NCI-H1048 (cell line): ENCODE results near the gene MPP3.
A peak's percentile ranks its signal among the peaks of the same experiment; 100 is the strongest.
"Not testable (repeated sequence)": the region's sequence is repeated elsewhere in the genome, so short reads cannot be mapped to it uniquely, and the experiment has no call there.

ENCODE experiments used
- DNase-seq: peaks from one replicate; lab custom pipeline; 2025; lab: John Stamatoyannopoulos, UW

The MPP3 gene

DNA sequence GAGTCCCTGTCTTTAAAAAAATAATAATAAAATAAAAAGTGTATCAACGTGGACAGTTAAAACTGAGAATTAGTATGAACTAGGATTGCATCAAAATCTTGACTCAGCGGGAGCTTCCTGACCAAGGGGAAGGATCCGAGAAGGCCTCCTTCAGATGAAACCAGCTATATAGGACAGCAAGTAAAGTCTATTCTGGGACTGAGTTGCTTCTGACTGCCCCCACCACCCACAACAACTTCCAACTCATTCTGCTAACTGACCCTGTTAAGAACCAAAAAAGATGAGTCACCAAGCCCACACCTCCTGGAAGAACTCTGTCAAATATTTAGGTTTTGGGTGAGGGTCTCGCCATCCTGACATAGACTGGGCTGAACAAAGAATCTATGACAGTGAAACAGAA is 24.9 kb downstream of the MPP3 start:
- DNase-seq = no peak

DNA sequence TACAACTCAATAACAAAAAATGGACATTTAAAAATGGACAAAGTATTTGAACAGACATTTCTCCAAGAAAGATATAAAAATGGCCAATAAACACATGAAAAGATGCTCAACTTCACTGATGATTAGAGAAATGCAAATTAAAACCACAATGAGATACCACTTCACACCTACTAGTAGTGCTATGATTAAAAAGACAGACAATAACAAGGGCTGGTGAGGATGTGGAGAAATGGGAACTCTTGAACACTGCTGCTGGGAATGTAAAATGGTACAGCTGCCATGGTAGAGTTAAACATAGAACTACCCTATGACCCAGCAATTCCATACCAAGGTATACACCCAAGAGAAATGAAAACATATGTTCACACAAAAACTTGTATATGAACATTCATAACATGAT is 27.8 kb downstream of the MPP3 start:
- no peak for DNase-seq

DNA sequence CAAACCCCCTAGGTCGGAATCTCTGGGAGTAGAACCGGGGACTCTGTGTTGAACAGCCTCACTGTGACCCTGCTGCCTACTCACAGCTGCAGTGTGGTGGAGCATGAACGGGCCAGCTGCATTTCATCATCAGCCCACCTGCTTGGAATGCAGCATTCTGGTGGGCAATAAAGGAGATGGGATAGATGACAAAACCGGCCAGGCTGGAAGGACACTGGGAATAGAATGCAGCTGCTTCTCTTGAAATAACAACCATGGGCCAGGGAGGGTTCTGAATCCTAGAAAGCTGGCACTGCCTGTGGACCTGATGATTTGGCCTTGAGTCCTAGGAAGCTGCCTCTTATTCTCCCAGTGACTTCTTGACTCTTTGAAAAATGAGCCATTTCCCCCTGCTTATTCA is 29.2 kb downstream of the MPP3 start:
- DNase-seq = no peak

DNA sequence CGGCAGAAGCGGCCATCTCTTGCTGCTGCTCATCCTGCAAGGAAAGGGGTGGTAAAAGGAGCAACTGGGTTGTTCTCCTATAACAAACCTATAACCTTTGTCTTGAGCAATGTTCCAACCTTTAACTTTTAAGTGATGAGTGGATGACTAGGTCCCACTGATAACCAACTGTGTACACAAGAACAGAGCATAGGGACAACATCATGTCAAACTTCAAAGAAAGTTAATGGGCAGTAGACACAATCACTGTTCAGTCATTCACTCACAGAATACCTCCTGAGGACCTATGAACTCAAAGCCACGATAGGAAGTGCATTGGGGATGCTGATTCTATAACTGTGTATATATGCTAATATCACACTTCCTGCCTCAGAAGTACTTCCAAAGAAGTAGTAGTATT is 31.1 kb downstream of the MPP3 start:
- DNase-seq = no peak

DNA sequence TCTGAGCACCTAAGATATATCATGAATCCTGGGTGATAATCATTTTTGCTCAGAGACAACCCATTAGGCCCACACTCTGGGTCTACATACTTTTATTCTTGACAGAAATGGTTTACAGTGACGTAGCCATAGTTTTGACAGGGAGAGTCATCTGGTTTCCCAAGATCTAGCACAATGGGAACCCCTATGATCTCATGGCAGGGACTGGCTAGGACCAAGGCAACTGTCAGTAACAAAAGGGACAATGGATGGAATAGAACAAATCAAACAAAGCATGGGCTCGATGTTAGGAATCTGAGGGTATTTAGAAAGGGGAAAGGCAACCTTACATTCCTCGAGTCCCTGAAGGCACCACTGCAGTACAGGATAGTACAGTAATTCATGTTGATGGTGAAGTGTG is 32.2 kb downstream of the MPP3 start:
- DNase-seq = no peak

DNA sequence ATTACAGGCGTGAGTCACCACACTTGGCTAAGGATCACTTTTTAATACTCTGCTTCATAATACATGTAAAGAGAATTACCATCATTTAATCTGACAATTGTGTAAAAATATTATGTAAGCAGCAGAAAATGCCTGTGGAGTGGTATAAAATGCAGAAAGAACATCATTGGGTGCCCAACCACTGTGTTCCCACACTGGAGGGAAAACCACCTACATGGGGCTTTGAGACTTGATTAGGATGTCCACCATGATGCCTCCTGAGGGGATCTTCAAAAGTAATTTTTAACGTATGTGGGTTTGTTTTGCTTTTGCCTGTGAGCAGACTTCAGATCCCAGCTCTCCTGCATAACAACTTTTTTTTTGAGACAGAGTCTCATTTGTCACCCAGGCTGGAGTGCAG is 33.9 kb downstream of the MPP3 start:
- no peak for DNase-seq

DNA sequence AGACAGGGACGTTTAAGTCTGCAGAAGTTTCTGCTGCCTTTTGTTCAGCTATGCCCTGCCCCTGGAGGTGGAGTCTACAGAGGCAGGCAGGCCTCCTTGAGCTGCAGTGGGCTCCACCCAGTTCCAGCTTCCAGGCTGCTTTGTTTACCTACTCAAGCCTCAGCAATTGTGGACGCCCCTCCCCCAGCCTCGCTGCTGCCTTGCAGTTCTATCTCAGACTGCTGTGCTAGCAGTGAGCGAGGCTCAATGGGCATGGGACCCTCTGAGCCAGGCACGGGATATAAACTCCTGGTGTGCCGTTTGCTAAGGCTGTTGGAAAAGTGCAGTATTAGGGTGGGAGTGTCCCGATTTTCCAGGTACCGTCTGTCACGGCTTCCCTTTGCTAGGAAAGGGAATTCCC is 34.9 kb downstream of the MPP3 start:
- not testable (repeated sequence) for DNase-seq

DNA sequence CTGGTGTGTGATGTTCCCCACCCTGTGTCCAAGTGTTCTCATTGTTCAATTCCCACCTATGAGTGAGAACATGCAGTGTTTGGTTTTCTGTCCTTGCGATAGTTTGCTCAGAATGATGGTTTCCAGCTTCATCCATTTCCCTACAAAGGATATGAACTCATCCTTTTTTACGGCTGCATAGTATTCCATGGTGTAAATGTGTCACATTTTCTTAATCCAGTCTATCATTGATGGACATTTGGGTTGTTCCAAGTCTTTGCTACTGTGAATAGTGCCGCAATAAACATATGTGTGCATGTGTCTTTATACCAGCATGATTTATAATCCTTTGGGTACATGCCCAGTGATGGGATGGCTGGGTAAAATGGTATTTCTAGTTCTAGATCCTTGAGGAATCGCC is 40.3 kb downstream of the MPP3 start:
- not testable (repeated sequence) for DNase-seq

DNA sequence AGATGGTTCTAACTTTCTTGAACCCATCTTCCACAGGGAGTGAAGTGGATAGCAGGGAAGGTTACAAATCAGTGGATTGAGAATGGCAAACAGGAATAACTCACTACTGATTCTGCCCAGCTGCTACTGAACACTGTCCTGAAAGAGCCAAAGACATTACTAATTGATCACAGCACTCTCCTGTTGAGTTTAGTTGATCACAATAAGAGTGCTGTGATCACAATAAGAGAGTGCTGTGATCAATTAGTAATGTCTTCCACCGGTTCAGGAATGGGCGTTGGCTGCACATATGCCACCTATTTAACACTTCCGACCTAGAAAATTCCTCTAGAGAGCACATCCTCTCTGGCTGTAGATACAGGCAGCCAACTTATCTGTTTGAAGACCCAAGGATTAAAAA is 41.4 kb downstream of the MPP3 start:
- peak; percentile 24 for DNase-seq

DNA sequence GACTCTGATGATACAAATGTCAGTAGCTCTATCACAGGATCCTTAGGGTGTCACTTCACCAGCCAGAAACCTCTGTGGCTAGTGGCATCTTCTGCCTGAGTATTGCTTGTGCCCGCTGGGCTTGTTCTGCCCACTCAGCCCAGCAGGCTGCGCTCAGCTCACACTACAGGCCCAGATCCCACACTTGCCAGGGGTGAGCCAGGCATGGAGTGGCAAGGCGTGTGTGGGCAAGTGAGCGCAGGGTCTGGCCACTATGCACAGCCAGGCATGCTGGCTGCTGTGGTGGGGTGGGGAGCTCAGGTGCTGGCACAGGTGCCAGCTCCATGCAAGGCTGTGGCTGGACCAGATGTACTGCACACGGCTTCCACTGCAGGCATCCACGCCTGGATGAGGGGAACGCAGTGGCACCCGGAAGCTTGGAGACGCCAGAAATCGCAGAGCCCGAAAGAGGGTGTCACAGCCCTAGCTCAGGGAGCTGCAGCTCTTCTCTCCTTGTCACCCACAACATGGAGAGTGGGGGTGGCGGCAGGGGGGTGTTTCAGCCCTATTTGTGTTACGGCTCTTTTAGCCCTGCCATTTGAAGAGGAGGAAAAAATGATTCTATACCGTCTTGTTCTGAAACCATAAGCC is 42.5 kb downstream of the MPP3 start:
- no peak for DNase-seq

DNA sequence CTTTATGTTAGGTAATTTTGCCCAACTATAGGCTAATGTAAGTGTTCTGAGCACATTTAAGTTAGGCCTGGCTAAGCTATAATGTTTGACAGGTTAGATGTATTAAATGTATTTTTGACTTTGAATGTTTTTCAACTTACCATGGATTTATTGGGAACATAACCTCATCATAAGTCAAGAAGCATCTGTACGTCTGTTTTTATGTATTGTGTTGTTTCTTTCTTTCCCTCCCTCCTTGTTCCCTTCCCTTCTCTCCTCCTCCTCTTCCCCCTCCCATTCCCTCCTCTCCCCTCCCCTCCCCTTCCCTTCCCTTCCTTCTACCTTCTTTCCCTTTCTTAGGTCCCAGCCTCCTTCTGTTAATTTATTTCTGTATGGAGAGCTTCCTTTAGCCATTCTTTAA is 43.5 kb downstream of the MPP3 start:
- no peak for DNase-seq

DNA sequence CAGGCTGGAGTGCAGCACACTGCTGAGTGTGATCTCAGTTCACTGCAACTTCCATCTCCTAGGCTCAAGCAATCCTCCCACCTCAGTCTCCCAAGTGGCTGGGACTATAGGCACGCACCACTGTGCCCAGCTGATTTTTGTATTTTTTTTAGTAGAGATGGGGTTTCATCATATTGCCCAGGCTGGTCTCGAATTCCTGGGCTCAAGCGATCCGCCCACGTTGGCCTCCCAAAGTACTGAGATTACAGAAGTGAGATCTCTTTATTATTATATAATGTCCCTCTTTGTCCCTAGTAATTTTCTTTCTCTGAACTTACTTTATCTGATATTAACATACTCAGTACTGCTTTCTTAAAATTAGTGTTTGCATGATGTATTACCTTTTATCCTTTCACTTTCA is 44.4 kb downstream of the MPP3 start:
- DNase-seq = no peak

DNA sequence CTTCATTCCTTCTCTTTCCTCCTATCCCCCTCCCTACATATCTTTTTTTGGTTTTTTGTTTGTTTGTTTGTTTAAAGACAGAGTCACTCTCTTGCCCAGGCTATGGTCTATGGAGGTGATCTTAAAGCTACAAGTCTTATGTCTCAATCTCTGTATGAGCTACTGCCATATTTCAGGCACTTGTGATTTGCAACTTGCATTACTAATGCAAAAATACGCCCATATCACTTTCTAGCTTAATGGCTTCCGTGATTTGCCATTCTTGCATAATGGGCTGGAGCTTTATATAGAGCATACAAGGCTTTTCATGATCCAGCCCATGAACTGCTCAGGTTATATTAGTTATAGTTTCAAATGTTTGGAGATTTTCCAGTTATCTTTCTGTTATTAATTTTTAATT is 45.2 kb downstream of the MPP3 start:
- DNase-seq = no peak

DNA sequence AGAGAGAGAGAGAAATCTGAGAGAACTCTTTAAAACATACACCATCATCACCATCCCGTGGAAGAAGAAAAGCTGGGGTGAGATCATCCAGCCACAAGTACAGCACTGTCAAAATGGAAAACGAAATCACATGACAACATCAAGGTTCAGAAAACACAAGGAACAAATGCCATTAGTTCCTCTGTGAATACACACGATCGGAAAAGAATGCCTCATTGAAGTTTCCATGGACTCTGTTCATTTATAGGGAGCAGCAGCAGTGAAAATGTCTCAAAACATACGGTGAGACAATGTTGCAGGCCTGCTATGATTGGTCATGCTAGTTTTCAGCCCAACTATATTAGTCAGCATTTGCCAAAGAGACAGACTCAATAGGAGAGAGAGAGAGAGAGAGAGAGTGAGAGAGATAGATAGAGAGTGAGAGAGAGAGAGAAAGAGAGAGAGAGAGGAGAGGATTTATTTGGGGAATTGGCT is 48.3 kb downstream of the MPP3 start:
- DNase-seq = no peak

DNA sequence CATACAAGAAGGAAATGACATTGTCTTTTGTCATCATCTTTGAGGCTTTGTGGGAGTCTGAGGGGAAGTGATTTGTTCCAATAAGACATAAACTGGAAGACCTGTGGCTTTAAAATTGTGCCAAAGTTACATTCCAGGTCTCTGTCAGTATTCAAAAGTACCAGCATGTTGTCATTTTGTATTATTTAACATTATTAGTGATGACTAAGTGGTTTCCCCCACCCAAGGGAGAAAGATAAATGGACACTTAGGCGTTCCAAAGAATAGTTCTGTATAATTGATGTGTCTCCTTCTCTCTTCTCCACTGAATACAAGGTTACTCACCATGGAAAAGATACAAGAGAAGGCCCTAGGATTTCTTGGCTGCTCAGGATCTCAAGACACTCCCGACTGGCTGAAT is 48.9 kb downstream of the MPP3 start:
- no peak for DNase-seq

DNA sequence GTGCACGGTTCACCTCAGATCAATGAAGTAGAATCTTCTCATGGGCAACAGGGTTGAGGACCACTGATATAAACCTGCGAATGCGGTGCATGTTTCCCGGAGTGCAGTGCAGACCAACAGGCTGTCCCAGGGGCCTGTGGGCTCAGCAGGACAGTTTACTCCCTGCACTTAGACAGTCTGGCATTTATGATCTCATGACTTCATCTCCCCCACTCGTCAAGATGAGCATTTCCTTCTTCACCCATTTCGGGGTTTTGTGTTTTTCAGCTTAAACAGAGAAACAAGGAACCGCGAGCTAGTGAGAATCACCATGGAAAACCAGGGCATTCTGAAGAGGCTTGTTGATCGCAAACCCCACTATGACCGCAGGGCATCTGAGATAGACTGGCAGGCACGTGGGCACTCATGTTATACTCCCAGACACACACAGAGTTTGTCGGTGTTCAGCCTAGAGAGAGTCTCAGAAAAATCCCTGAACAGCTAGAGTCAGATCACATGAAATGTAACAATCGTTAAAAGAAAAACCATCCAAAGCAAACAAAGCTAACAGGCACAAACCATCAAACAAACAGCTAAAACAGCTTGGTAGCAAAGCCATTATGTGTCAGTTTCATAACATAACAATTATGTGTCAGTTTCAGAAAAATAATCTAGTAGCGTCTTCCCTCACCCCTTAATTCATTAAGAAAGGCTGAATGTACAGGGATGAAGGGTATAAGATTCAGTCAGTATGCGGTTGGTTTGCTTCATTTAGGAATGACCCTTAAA is 49.8 kb downstream of the MPP3 start:
- no peak for DNase-seq

DNA sequence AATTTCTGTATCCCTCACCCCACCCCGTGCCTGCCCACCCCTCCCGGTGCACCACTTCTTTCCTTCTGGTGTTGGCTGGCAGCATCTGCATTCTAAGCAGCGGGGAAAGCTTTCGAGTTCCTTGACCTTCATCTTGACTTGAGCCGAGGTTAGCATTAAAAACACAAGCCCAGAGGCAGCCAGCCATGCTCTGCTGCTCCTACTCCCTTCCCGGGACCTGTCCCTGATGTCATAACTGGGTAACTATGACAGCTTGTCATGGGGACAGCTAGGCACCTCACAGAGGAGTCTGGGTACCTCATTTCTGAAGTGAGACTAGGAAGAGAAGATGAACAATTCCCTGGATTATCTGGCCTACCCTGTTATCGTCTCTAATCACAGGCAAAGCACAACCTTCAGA is 52.8 kb downstream of the MPP3 start, which contains the start of gene CFAP97D1:
Gene CFAP97D1, plus strand, starts transcription at position 301 of the 400 bp plus-strand sequence. Its CDS starts 28 bp downstream, at position 329.
- no peak for DNase-seq

DNA sequence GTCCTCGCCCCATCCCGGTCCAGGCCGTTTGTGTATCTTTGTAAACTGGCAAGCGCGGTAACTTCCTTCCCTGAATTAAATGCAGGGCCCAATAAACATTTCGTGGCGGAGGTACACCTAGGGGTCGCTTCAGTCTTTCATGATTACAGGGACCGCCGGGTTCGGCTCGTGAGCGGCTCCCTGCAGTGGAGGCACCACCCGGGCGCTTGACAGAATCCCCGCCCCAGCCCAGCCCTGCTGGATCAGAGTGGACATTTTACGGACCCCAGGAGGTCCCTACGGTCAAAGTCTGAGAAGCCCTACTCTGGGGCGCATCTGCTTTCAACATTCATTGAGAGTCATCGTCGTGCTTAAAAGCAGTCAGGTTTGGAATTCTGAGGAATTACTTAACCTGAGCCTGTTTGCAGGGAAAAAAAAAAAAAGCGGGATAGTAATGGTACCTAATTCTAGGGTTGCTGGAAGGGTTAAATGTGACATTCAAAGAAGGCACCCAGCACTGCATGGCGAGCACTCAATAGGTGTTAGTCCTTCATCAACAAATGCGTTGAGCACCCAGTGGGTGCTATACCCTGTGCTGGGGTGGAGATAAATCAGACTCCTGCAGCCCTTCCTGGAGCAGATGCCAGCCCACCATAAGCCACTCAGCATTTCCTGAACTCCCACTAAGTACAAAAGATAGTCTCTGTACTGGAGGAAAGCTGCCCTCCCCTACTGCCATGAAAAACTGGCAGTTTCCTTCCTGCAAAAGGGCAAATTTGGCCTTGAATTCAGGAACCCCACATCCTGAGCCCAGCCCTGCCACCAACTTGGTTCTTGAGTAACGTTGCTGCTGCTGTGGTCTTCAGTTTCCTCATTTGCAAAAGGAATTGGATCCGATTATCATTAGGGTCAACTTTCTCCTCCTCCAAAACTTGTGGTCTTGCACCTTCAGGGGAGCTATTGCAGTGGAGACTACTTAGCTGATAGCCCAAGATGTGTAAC is 53.5 kb downstream of the MPP3 start:
- DNase-seq = no peak

DNA sequence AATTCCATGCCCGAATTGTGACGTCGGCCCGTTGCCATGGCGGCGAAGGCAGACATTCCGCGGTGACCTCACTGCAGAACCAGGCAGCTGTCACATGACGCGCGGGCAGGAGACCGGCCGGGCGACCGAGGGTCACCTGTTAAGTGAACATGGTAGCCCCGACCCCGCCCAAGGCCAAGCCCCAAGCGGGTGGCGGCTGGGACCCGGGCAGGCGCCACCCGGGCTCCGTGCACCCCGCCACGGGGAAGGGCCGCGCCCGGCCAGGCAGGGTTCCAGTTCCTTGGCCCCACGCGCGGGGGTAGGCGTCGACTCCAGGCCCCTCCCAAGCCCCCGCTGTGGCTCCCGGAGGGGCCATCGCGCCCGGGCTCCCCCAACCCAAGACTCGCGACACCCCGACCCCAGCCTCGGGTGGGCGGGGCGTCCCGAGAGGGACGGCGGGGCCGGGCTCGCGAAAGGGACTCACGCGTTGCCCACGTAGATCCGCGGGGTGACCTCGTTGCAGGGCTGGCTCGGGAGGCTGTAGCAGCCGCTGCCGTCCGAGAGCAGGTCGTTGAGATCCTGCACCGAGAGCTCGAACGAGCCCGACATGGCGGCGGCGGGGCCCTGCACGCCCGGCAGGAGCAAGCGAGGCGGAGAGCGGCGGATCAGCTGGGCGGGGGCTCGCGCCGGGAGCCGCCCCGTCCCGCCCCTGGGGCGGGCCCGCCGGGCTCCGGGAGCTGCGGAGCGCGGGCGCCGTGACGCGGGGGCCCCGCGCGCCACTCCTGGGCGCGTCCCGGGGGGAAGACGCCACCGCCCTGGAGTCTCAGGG is 54.4 kb downstream of the MPP3 start, which contains the start of gene DUSP3:
Gene DUSP3, minus strand, starts transcription at position 641 of the 808 bp plus-strand sequence. Its CDS starts 53 bp downstream, at position 588.
- peak; percentile 76 for DNase-seq

DNA sequence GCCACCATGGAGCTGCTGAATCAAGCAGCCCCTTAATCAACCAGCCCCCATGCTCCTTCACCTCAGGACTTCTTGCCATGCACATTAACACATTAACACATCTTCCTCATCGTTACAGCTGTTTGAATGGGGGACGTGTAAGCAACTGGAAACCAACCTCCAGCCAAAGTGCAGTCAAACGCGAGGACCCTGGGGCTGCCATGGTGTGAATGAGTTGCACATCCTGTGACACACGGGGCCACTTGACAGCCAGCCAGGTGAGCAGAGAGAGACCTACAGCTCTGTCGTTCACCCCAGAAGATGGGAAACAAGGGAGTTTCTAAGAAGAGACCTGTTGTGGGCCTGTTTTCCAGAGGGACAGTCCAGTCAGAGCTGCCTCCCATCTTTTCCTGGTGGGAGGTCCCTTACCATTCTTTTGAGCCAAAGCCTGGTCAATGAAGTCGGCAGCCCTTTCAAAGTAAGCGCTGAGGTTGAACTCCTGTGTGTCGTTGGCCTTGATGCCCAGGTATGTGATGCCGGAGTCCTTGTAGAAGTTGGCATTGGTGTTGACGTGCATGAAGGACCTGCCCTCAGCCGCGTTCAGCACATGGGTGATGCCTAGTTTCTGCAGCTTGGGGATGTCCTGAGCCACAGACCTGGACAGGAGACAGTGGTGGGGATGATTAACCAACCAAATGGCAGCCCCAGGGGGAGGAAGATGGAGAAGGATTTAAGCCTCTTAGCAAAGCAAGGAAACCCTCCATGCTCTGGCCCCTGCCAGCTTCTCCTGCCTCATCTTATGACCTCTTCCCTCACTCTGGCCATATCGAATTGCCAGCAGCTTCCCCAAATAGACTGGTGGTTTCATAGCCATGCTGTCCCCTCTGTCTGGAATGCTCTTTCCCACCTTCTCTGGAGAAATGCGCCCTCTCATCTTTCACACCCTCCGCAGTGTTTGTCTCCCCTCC is 58.4 kb downstream of the MPP3 start:
- no peak for DNase-seq
